Smooth muscle cell of the umbilical artery (primary cell): ENCODE results near the gene KIR2DL3. TPM values are rescaled to one million over a fixed set of nuclear protein-coding genes. Genes with fewer than 3 reads are reported as not detected.

Experiments
- total RNA-seq: library from RNA; depleted of rRNA; stranded (reverse); fragments of >200 nt; gene quantifications from 2 replicates; pipeline ENCODE4 v1.2.3, GENCODE V29; 2014

KIR2DL3 gene
- not detected in 2 replicates for total RNA-seq

DNA sequence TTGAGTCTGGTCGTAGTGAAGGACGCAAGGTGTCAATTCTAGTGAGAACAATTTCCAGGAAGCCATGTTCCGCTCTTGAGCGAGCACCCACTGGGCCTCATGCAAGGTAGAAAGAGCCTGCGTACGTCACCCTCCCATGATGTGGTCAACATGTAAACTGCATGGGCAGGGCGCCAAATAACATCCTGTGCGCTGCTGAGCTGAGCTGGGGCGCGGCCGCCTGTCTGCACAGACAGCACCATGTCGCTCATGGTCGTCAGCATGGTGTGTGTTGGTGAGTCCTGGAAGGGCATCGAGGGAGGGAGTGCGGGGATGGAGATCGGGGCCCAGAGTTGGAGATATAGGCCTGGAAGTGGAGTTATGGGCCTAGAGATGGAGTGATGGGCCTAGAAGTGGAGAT lies at the start of gene KIR2DL3:
KIR2DL3 (plus strand) TSS at position 208 of the 400 bp plus-strand sequence; CDS start at position 241, 33 bp downstream.

DNA sequence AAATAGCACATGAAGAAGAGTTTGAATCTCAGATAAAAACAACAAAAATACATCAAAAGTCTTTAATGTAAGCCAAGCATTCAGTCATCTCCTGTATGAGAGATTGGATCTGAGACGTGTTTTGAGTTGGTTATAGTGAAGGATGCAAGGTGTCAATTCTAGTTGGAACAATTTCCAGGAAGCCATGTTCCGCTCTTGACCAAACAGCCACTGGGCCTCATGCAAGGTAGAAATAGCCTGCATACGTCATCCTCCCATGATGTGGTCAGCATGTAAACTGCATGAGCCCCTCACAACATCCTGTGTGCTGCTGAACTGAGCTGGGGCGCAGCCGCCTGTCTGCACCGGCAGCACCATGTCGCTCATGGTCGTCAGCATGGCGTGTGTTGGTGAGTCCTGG lies 14.2 kb upstream of the KIR2DL3 start, which contains the start of gene KIR3DL3:
KIR3DL3 (plus strand) TSS at position 301 of the 400 bp plus-strand sequence; CDS start at position 356, 55 bp downstream.

DNA sequence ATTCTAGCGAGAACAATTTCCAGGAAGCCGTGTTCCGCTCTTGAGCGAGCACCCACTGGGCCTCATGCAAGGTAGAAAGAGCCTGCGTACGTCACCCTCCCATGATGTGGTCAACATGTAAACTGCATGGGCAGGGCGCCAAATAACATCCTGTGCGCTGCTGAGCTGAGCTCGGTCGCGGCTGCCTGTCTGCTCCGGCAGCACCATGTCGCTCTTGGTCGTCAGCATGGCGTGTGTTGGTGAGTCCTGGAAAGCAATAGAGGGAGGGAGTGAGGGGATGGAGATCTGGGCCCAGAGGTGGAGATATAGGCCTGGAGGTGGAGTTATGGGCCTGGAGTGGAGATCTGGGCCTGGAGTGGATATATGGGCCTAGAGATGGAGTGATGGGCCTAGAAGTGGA lies 31.3 kb downstream of the KIR2DL3 start, which contains the start of gene KIR2DL1:
KIR2DL1 (plus strand) TSS at position 148 of the 400 bp plus-strand sequence; CDS start at position 206, 58 bp downstream.

Other genes starting within 250 kb of the KIR2DL3 start
- gene LAIR2, start 235.7 kb upstream of the KIR2DL3 start, total RNA-seq, result not detected in 2 replicates
- gene LILRA2, start 164.7 kb upstream of the KIR2DL3 start, total RNA-seq, result not detected in 2 replicates
- gene LILRA1, start 144.9 kb upstream of the KIR2DL3 start, total RNA-seq, result not detected in 2 replicates
- not detected in 2 replicates for gene LILRB1, start 108.0 kb upstream of the KIR2DL3 start, total RNA-seq
- gene LILRB4, start 75.5 kb upstream of the KIR2DL3 start, total RNA-seq, result not detected in 2 replicates
- not detected in 2 replicates for gene KIR3DL3, start 14.1 kb upstream of the KIR2DL3 start, total RNA-seq
- not detected in 2 replicates for gene KIR2DL1, start 31.3 kb downstream of the KIR2DL3 start, total RNA-seq
- not detected in 2 replicates for gene KIR2DL4, start 65.1 kb downstream of the KIR2DL3 start, total RNA-seq
- gene KIR3DL1, start 78.0 kb downstream of the KIR2DL3 start, total RNA-seq, result not detected in 2 replicates
- gene KIR2DS4, start 94.2 kb downstream of the KIR2DL3 start, total RNA-seq, result not detected in 2 replicates
- not detected in 2 replicates for gene KIR3DL2, start 111.9 kb downstream of the KIR2DL3 start, total RNA-seq
- gene FCAR, start 135.7 kb downstream of the KIR2DL3 start, total RNA-seq, result not detected in 2 replicates
- gene NCR1, start 167.6 kb downstream of the KIR2DL3 start, total RNA-seq, result not detected in 2 replicates
- gene NLRP7, start 209.0 kb downstream of the KIR2DL3 start, total RNA-seq, result not detected in 2 replicates
- gene NLRP2, start 227.9 kb downstream of the KIR2DL3 start, total RNA-seq, result 2.6 TPM in 1 of 2 replicates, not detected in the other